Endothelial cell of umbilical vein (primary cell): ENCODE measurements around the gene NPS. TPM values are rescaled to one million over a fixed set of nuclear protein-coding genes. Genes with fewer than 3 reads are reported as not detected.

Source experiments
- BruUV-seq: library from RNA; stranded (reverse); fragments of 400-500 nt; replicated peaks from 2 replicates; lab custom pipeline; 2021; lab: Mats Ljungman, UMichigan
- CTCF ChIA-PET: fragments of 300-600, 350-600 bp; sonication (Branson Sonifier 250); formaldehyde crosslinking; loops from one replicate; lab custom pipeline; 2021; ENCODE audit warnings: antibody characterized with exemption, inconsistent platforms; lab: Charles Lee
- POLR2A ChIA-PET: fragments of 300-600, 350-600 bp; sonication (Branson Sonifier 250); formaldehyde crosslinking; loops from one replicate; lab custom pipeline; 2021; ENCODE audit warnings: antibody characterized with exemption, inconsistent platforms; lab: Charles Lee
- DNase-seq: peaks from one replicate; pipeline ENCODE4 v3.0.0-alpha.2; 2011; ENCODE audit warnings: low read depth, low spot score
- FAIRE-seq: peaks from 2 replicates; lab custom pipeline; 2011; peaks lifted over from hg19 to GRCh38; lab: Jason Lieb, UNC
- H2AFZ ChIP-seq: 2 replicates; pipeline ENCODE4 v1.6.0; 2012; ENCODE audit warnings: low read depth, low read length, control low read depth, inconsistent platforms
- H3K27ac ChIP-seq: 2 replicates; pipeline ENCODE4 v1.5.1; 2011; ENCODE audit warnings: low read depth, mild to moderate bottlenecking, control low read depth, low read length, moderate library complexity; ENCODE audit not compliant: insufficient read depth
- H3K27me3 ChIP-seq, 2 experiments: 2 replicates each; pipeline versions ENCODE4 v1.6.0 to v1.6.1; 2011; ENCODE audit warnings: low read length in 2 of 2, mixed read lengths in 1 of 2; ENCODE audit not compliant: control insufficient read depth in 2 of 2, insufficient read depth in 2 of 2
- H3K36me3 ChIP-seq, 2 experiments: 2 replicates in 1 of 2; 3 replicates in 1 of 2; pipeline ENCODE4 v1.5.1; 2011; ENCODE audit warnings: low read length in 2 of 2, mild to moderate bottlenecking in 1 of 2, moderate library complexity in 1 of 2; ENCODE audit not compliant: control insufficient read depth in 2 of 2, insufficient read depth in 2 of 2; ENCODE audit errors: extremely low read depth in 1 of 2
- H3K4me1 ChIP-seq: 3 replicates; pipeline ENCODE4 v1.5.1; 2011; ENCODE audit warnings: mild to moderate bottlenecking, low read length; ENCODE audit not compliant: control insufficient read depth, insufficient read depth; ENCODE audit errors: extremely low read depth
- H3K4me2 ChIP-seq: 2 replicates; pipeline ENCODE4 v1.6.1; 2011; ENCODE audit warnings: low read length, control low read depth, mixed read lengths; ENCODE audit not compliant: insufficient read depth
- H3K4me3 ChIP-seq, 3 experiments: fragments of 200-600 bp in 1 of 3; sonication (generic), shearing (Covaris generic) in 1 of 3; replicated peaks in 1 of 3; 2 replicates each; pipeline ENCODE4 v1.5.1; 2011 to 2016; ENCODE audit warnings: control low read depth in 3 of 3, low read length in 3 of 3, mild to moderate bottlenecking in 2 of 3, inconsistent platforms in 1 of 3, low read depth in 1 of 3, moderate library complexity in 1 of 3; ENCODE audit not compliant: insufficient read depth in 1 of 3
- H3K79me2 ChIP-seq: 2 replicates; pipeline ENCODE4 v1.6.0; 2012; ENCODE audit warnings: low read length, inconsistent platforms; ENCODE audit not compliant: control insufficient read depth, insufficient read depth
- H3K9ac ChIP-seq: replicated peaks from 2 replicates; pipeline ENCODE3; 2011; ENCODE audit warnings: low read length, control low read depth; ENCODE audit not compliant: insufficient read depth; ENCODE audit errors: extremely low read depth
- H3K9me1 ChIP-seq: replicated peaks from 3 replicates; pipeline ENCODE4 v1.6.0; 2011; ENCODE audit warnings: mild to moderate bottlenecking, low read length; ENCODE audit not compliant: control insufficient read depth, insufficient read depth; ENCODE audit errors: extremely low read depth
- H3K9me3 ChIP-seq: replicated peaks from 2 replicates; pipeline ENCODE4 v1.5.1; 2012; ENCODE audit warnings: low read length, inconsistent platforms; ENCODE audit not compliant: control insufficient read depth, insufficient read depth
- H4K20me1 ChIP-seq: replicated peaks from 2 replicates; pipeline ENCODE3; 2011; ENCODE audit warnings: mild to moderate bottlenecking, low read length; ENCODE audit not compliant: control insufficient read depth, insufficient read depth; ENCODE audit errors: extremely low read depth
- CTCF ChIP-seq, 2 donors: IDR thresholded peaks; 1 replicate in 1 of 2; 2 replicates in 1 of 2; pipeline ENCODE4 v1.5.1; 2011; ENCODE audit warnings: low read length in 2 of 2, mild to moderate bottlenecking in 2 of 2, moderate library complexity in 2 of 2, control low read depth in 1 of 2, inconsistent platforms in 1 of 2, low read depth in 1 of 2; ENCODE audit not compliant: insufficient read depth in 1 of 2; ENCODE audit errors: extremely low read depth in 1 of 2
- EZH2 ChIP-seq: IDR thresholded peaks from 2 replicates; pipeline ENCODE4 v1.6.1; 2012; ENCODE audit warnings: borderline replicate concordance, low read depth, mild to moderate bottlenecking, moderate library complexity, low read length, inconsistent platforms; ENCODE audit not compliant: severe bottlenecking
- FOS ChIP-seq: IDR thresholded peaks from 2 replicates; pipeline ENCODE4 v1.6.1; 2011; ENCODE audit warnings: mild to moderate bottlenecking, low read length, moderate library complexity, borderline replicate concordance; ENCODE audit not compliant: insufficient read depth
- GATA2 ChIP-seq: IDR thresholded peaks from 2 replicates; pipeline ENCODE4 v1.7.0; 2011; ENCODE audit warnings: low read depth, mild to moderate bottlenecking, moderate library complexity, mixed read lengths, low read length; ENCODE audit not compliant: insufficient read length, insufficient read depth
- JUN ChIP-seq: IDR thresholded peaks from 2 replicates; pipeline ENCODE4 v1.6.1; 2011; ENCODE audit warnings: borderline replicate concordance, low read depth; ENCODE audit not compliant: insufficient read length, insufficient read depth
- MAX ChIP-seq: IDR thresholded peaks from 2 replicates; pipeline ENCODE4 v1.6.1; 2011; ENCODE audit not compliant: insufficient read depth, insufficient read length
- MYC ChIP-seq: IDR thresholded peaks from one replicate; pipeline ENCODE4 v1.6.1; 2011; ENCODE audit warnings: mild to moderate bottlenecking, low read depth, low read length
- POLR2A ChIP-seq: IDR thresholded peaks from 2 replicates; pipeline ENCODE4 v1.6.1; 2012; ENCODE audit warnings: low read depth, mild to moderate bottlenecking, control low read depth, low read length
- POLR2AphosphoS5 ChIP-seq: IDR thresholded peaks from 2 replicates; pipeline ENCODE4 v1.6.1; 2012; ENCODE audit warnings: low read depth, mild to moderate bottlenecking, control low read depth, low read length, moderate library complexity; ENCODE audit not compliant: insufficient read depth
- dilution Hi-C: fragments of 300-500 bp; cut with MboI; formaldehyde crosslinking; loops from one replicate; pipeline ENCODE4 v1.15.0; 2019; ENCODE audit warnings: low sequenced_read_pairs; ENCODE audit not compliant: extremely low pct_ligation_motif_present
- intact Hi-C: fragments of 100-400 bp; cut with micrococcal nuclease; formaldehyde crosslinking; loops from one replicate; pipeline ENCODE4 v1.10.0; 2022
- polyA plus RNA-seq, 4 experiments: library from polyadenylated mRNA; depleted of rRNA in 3 of 4; stranded (reverse) in 3 of 4; unstranded in 1 of 4; fragments of >200 nt; gene quantifications; 2 replicates each; pipeline versions ENCODE4 v1.2.1 to v1.2.3, GENCODE V29; 2011 to 2012; ENCODE audit warnings: missing spikeins in 1 of 4
- total RNA-seq: library from RNA; stranded (reverse); gene quantifications from 2 replicates; pipeline ENCODE4 v1.2.3, GENCODE V29; 2021

Gene NPS
- total and polyA plus RNA-seq, 2 donors (not counting 3 experiments of a cell fraction or from before 2014, with no cell fraction given) = not detected

GRCh38 chr10:127576740-127577161, 27.6 kb downstream of the NPS start:
- CTCF ChIA-PET = no interaction called here
- FAIRE-seq = no peak
- intact Hi-C loops = no loop called here

GRCh38 chr10:127577376-127578258, 28.5 kb downstream of the NPS start:
- no peak overlapping the region for H3K9ac ChIP-seq
- no peaks in the 10 kb centered on the region for H3K27me3 ChIP-seq
- CTCF ChIA-PET = interaction anchor here (1.0 to 1.1 kb wide), 3 partner anchors 10 to 1643 kb away, joined by 3 to 5 read pairs (median 4); no protein-coding TSS in a partner anchor
- no peak overlapping the region for H3K4me3 ChIP-seq
- H3K9me1 ChIP-seq = no peaks in the 10 kb centered on the region
- H2AFZ ChIP-seq = no peak overlapping the region
- dilution Hi-C loops = no loop called here
- H3K27ac ChIP-seq = no peak overlapping the region
- POLR2A ChIA-PET = no interaction called here
- TF ChIP-seq POLR2AphosphoS5 (no peak), CTCF (IDR thresholded peaks at IDR 0.05; ENCODE audit: extremely low read depth in 1 of 2, insufficient read depth in 1 of 2, low read depth in 1 of 2, low read length in 2 of 2) (no peak), MYC (no peak), FOS (no peak), POLR2A (no peak), GATA2 (no peak), MAX (no peak), EZH2 (no peak), JUN (no peak)
- DNase-seq = no peak
- no peak for FAIRE-seq
- intact Hi-C loops = no loop called here
- no peaks in the 10 kb centered on the region for H3K4me1 ChIP-seq
- no peak overlapping the region for H3K4me2 ChIP-seq
- H3K9me3 ChIP-seq = no peaks in the 10 kb centered on the region
- H4K20me1 ChIP-seq = no peaks in the 10 kb centered on the region
- H3K36me3 ChIP-seq = no peaks in the 10 kb centered on the region
- no peaks in the 10 kb centered on the region for H3K79me2 ChIP-seq
- no TSS peak for BruUV-seq

More at GRCh38 chr10:127576740-127577161, 27.6 kb downstream of the NPS start:
- no peak for TF ChIP-seq MAX
- no peak overlapping the region for H3K4me3 ChIP-seq
- H3K36me3 ChIP-seq = no peaks in the 10 kb centered on the region
- POLR2A ChIA-PET = no interaction called here
- H3K79me2 ChIP-seq = no peaks in the 10 kb centered on the region
- H3K9me3 ChIP-seq = no peaks in the 10 kb centered on the region
- no peak overlapping the region for H3K9ac ChIP-seq
- no peaks in the 10 kb centered on the region for H3K4me1 ChIP-seq
- H3K27me3 ChIP-seq = no peaks in the 10 kb centered on the region
- H3K27ac ChIP-seq = no peak overlapping the region
- dilution Hi-C loops = no loop called here
- BruUV-seq = no TSS peak
- no peak for DNase-seq
- no peak overlapping the region for H2AFZ ChIP-seq
- H3K9me1 ChIP-seq = no peaks in the 10 kb centered on the region
- no peak overlapping the region for H3K4me2 ChIP-seq
- no peaks in the 10 kb centered on the region for H4K20me1 ChIP-seq
